ENCODE data around the gene LBH.

The LBH gene

GRCh38 chr2:30213907-30214463 is 17.3 kb upstream of the LBH start:
- 100% methylated on average over 3 of the region's 7 CpGs for WGBS (ENCODE audit: insufficient coverage)
- POLR2A ChIA-PET = no interaction called here

DNA sequence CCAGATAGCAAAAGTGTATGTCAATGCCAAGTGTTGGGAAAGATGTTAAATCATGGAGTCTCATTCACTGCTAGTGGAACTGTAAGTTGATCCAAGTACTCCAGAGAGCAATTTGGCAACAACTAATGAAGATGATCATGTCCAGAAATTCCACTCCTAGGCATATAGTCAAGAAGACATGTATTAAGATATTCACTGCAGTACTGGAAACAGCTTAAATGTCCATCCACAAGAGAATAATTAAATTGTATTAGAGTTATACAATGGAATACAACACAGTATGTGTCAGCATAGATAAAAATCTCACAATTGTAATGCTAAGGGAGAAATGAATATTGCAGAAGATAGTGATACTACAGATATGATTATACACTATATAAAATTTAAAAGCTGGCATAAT is 15.2 kb upstream of the LBH start:
- CTCF ChIA-PET = interaction anchor here (1.2 to 1.4 kb wide), 3 partner anchors 8 to 490 kb away, joined by 3 to 5 read pairs (median 3); no protein-coding TSS in a partner anchor
- Histone ChIP-seq H3K9me3 (ENCODE audit: control extremely low read depth in 1 of 5, control insufficient read depth in 4 of 5, insufficient read depth in 2 of 5, low read depth in 1 of 5, low read length in 4 of 5) (no peaks in the 10 kb centered on the region), H3K27ac (ENCODE audit: insufficient read depth in 1 of 2, low read depth in 1 of 2, low read length in 2 of 2, poor library complexity in 1 of 2, severe bottlenecking in 2 of 2) (no peak overlapping the region), H3K4me1 (ENCODE audit: control extremely low read depth in 1 of 4, control insufficient read depth in 4 of 4, insufficient read depth in 4 of 4, low read length in 3 of 4) (peaks cover 0 to 9% (median 0%) of the 10 kb centered on the region in 4 experiments), H3K4me3 (ENCODE audit: control insufficient read depth in 1 of 7, extremely low read depth in 1 of 7, insufficient read depth in 4 of 7, low read depth in 2 of 7, low read length in 6 of 7) (no peak overlapping the region), H3K27me3 (replicated peaks in 2 of 5; ENCODE audit: control insufficient read depth in 4 of 5, insufficient read depth in 5 of 5, low read length in 4 of 5) (no peaks in the 10 kb centered on the region), H3K36me3 (ENCODE audit: control insufficient read depth in 4 of 4, insufficient read depth in 4 of 4, low read length in 3 of 4) (no peaks in the 10 kb centered on the region)
- POLR2A ChIA-PET = no interaction called here
- no peak for DNase-seq

More at GRCh38 chr2:30213907-30214463, 17.3 kb upstream of the LBH start:
- Histone ChIP-seq H3K9me3 (ENCODE audit: control extremely low read depth in 1 of 5, control insufficient read depth in 4 of 5, insufficient read depth in 2 of 5, low read depth in 1 of 5, low read length in 4 of 5) (no peaks in the 10 kb centered on the region), H3K27ac (ENCODE audit: insufficient read depth in 1 of 2, low read depth in 1 of 2, low read length in 2 of 2, poor library complexity in 1 of 2, severe bottlenecking in 2 of 2) (no peak overlapping the region), H3K27me3 (replicated peaks in 2 of 5; ENCODE audit: control insufficient read depth in 4 of 5, insufficient read depth in 5 of 5, low read length in 4 of 5) (no peaks in the 10 kb centered on the region), H3K4me1 (ENCODE audit: control extremely low read depth in 1 of 4, control insufficient read depth in 4 of 4, insufficient read depth in 4 of 4, low read length in 3 of 4) (peaks cover 0 to 9% (median 0%) of the 10 kb centered on the region in 4 experiments), H3K4me3 (ENCODE audit: control insufficient read depth in 1 of 7, extremely low read depth in 1 of 7, insufficient read depth in 4 of 7, low read depth in 2 of 7, low read length in 6 of 7) (no peak overlapping the region), H3K36me3 (ENCODE audit: control insufficient read depth in 4 of 4, insufficient read depth in 4 of 4, low read length in 3 of 4) (no peaks in the 10 kb centered on the region)
- no peak for DNase-seq
- CTCF ChIA-PET = interaction anchor here (0.8 to 2.1 kb wide), 6 partner anchors 9 to 499 kb away, joined by 3 to 9 read pairs (median 5); no protein-coding TSS in a partner anchor

DNA sequence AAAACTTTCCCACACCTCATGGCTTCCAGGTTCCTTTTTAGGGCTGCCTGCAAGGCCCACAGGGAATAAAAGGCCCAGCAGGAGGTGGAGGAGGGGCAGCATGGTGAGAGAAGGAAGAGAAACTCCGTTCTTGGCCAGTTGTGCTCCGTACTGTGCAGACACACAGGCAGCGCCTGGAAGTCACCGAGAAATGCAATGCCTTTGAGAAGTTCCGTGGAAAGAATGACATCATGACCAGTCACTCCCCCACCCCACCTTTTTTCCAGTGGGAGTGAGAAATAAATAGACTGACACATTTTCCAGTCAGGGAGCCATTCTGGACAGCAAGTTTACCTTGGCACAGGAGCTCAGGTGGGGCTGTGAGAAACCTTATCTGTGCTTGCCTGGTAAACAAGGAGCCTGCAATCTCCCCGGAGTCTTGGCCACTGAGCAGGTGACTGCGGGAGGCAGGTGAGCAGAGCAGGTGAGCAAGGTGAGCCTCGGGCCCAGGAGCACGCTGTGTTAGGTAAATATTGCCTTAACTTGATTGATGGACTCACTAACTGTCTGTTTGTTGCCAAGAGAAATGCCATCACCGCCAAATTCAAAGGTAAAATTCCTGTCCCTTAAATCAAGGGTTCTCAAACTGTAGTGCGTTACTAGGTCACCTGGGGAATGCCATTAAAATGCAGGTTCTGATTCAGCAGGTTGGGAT is 13.5 kb upstream of the LBH start:
- H3K36me3 ChIP-seq (ENCODE audit: control insufficient read depth in 4 of 4, insufficient read depth in 4 of 4, low read length in 3 of 4) = no peaks in the 10 kb centered on the region
- no peak overlapping the region for H3K4me3 ChIP-seq (ENCODE audit: control insufficient read depth in 1 of 7, extremely low read depth in 1 of 7, insufficient read depth in 4 of 7, low read depth in 2 of 7, low read length in 6 of 7)
- DNase-seq = no peak
- H3K9me3 ChIP-seq (ENCODE audit: control extremely low read depth in 1 of 5, control insufficient read depth in 4 of 5, insufficient read depth in 2 of 5, low read depth in 1 of 5, low read length in 4 of 5) = no peaks in the 10 kb centered on the region
- POLR2A ChIA-PET = no interaction called here
- no peak overlapping the region for H3K27ac ChIP-seq (ENCODE audit: insufficient read depth in 1 of 2, low read depth in 1 of 2, low read length in 2 of 2, poor library complexity in 1 of 2, severe bottlenecking in 2 of 2)
- CTCF ChIA-PET = interaction anchor here (1.1 to 1.4 kb wide), 4 partner anchors 9 to 494 kb away, joined by 3 to 5 read pairs (median 4); no protein-coding TSS in a partner anchor
- 98% methylated on average over 8 of the region's 11 CpGs for WGBS (ENCODE audit: insufficient coverage)
- peaks cover 0 to 12% (median 0%) of the 10 kb centered on the region in 4 experiments for H3K4me1 ChIP-seq (ENCODE audit: control extremely low read depth in 1 of 4, control insufficient read depth in 4 of 4, insufficient read depth in 4 of 4, low read length in 3 of 4)
- H3K27me3 ChIP-seq (replicated peaks in 2 of 5; ENCODE audit: control insufficient read depth in 4 of 5, insufficient read depth in 5 of 5, low read length in 4 of 5) = no peaks in the 10 kb centered on the region

- Histone ChIP-seq H3K4me3 (ENCODE audit: control insufficient read depth in 1 of 7, extremely low read depth in 1 of 7, insufficient read depth in 4 of 7, low read depth in 2 of 7, low read length in 6 of 7) (no peak overlapping the region), H3K27me3 (replicated peaks in 2 of 5; ENCODE audit: control insufficient read depth in 4 of 5, insufficient read depth in 5 of 5, low read length in 4 of 5) (no peaks in the 10 kb centered on the region), H3K9me3 (ENCODE audit: control extremely low read depth in 1 of 5, control insufficient read depth in 4 of 5, insufficient read depth in 2 of 5, low read depth in 1 of 5, low read length in 4 of 5) (no peaks in the 10 kb centered on the region), H3K36me3 (ENCODE audit: control insufficient read depth in 4 of 4, insufficient read depth in 4 of 4, low read length in 3 of 4) (no peaks in the 10 kb centered on the region), H3K27ac (ENCODE audit: insufficient read depth in 1 of 2, low read depth in 1 of 2, low read length in 2 of 2, poor library complexity in 1 of 2, severe bottlenecking in 2 of 2) (no peak overlapping the region), H3K4me1 (ENCODE audit: control extremely low read depth in 1 of 4, control insufficient read depth in 4 of 4, insufficient read depth in 4 of 4, low read length in 3 of 4) (peaks cover 0 to 16% (median 3%) of the 10 kb centered on the region in 4 experiments)
- POLR2A ChIA-PET = no interaction called here
- DNase-seq = no peak
- CTCF ChIA-PET = interaction anchor here (1.1 to 1.2 kb wide), 2 partner anchors 12 to 21 kb away, joined by 3 to 4 read pairs; no protein-coding TSS in a partner anchor
- WGBS (ENCODE audit: insufficient coverage) = 98% methylated on average over 5 of the region's 6 CpGs
These were observed 13.0 kb upstream of the LBH start for GRCh38 chr2:30218338-30218713.

DNA sequence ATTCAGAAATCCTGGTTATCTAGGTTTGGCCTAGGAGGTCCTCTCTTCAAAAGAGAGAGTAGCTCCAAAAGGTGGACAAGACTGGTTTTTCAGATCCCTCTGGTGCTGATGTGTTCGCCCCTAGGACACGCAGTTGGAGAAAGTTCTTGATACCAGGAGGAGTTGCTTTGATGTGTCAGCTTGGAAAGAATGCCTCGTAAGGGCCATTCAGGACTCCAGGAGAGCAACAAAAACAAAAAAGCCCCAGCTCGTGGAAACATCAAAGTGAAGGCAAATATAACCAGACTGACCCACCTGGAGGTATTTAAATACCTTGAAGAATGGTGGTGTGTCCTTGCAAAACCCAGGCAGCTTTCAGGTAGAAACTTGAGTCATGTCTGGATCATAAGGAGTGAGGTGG is 12.5 kb upstream of the LBH start:
- POLR2A ChIA-PET = interaction anchor here (0.6 kb wide), 1 partner anchor 214 kb away, joined by 4 read pairs; no protein-coding TSS in a partner anchor
- Histone ChIP-seq H3K4me3 (ENCODE audit: control insufficient read depth in 1 of 7, extremely low read depth in 1 of 7, insufficient read depth in 4 of 7, low read depth in 2 of 7, low read length in 6 of 7) (no peak overlapping the region), H3K4me1 (ENCODE audit: control extremely low read depth in 1 of 4, control insufficient read depth in 4 of 4, insufficient read depth in 4 of 4, low read length in 3 of 4) (peaks cover 2 to 21% (median 8%) of the 10 kb centered on the region in 4 experiments), H3K27me3 (replicated peaks in 2 of 5; ENCODE audit: control insufficient read depth in 4 of 5, insufficient read depth in 5 of 5, low read length in 4 of 5) (no peaks in the 10 kb centered on the region), H3K9me3 (ENCODE audit: control extremely low read depth in 1 of 5, control insufficient read depth in 4 of 5, insufficient read depth in 2 of 5, low read depth in 1 of 5, low read length in 4 of 5) (no peaks in the 10 kb centered on the region), H3K36me3 (ENCODE audit: control insufficient read depth in 4 of 4, insufficient read depth in 4 of 4, low read length in 3 of 4) (no peaks in the 10 kb centered on the region), H3K27ac (ENCODE audit: insufficient read depth in 1 of 2, low read depth in 1 of 2, low read length in 2 of 2, poor library complexity in 1 of 2, severe bottlenecking in 2 of 2) (no peak overlapping the region)
- CTCF ChIA-PET = interaction anchor here (1.1 to 1.2 kb wide), 2 partner anchors 12 to 21 kb away, joined by 3 to 4 read pairs; no protein-coding TSS in a partner anchor
- no peak for DNase-seq
- 96% methylated on average over 4 of the region's 4 CpGs for WGBS (ENCODE audit: insufficient coverage)

- DNase-seq = no peak
- no peaks in the 10 kb centered on the region for H3K36me3 ChIP-seq (ENCODE audit: control insufficient read depth in 4 of 4, insufficient read depth in 4 of 4, low read length in 3 of 4)
- H3K9me3 ChIP-seq (ENCODE audit: control extremely low read depth in 1 of 5, control insufficient read depth in 4 of 5, insufficient read depth in 2 of 5, low read depth in 1 of 5, low read length in 4 of 5) = no peaks in the 10 kb centered on the region
- no peak overlapping the region for H3K27ac ChIP-seq (ENCODE audit: insufficient read depth in 1 of 2, low read depth in 1 of 2, low read length in 2 of 2, poor library complexity in 1 of 2, severe bottlenecking in 2 of 2)
- POLR2A ChIA-PET = no interaction called here
- WGBS (ENCODE audit: insufficient coverage) = 97% methylated on average over 11 of the region's 13 CpGs
- no peaks in the 10 kb centered on the region for H3K27me3 ChIP-seq (replicated peaks in 2 of 5; ENCODE audit: control insufficient read depth in 4 of 5, insufficient read depth in 5 of 5, low read length in 4 of 5)
- H3K4me1 ChIP-seq (ENCODE audit: control extremely low read depth in 1 of 4, control insufficient read depth in 4 of 4, insufficient read depth in 4 of 4, low read length in 3 of 4) = peaks cover 7 to 33% (median 21%) of the 10 kb centered on the region in 4 experiments
- CTCF ChIA-PET = interaction anchor here (0.6 to 1.7 kb wide), 6 partner anchors 10 to 20 kb away, joined by 3 to 6 read pairs (median 4); no protein-coding TSS in a partner anchor
- no peak overlapping the region for H3K4me3 ChIP-seq (ENCODE audit: control insufficient read depth in 1 of 7, extremely low read depth in 1 of 7, insufficient read depth in 4 of 7, low read depth in 2 of 7, low read length in 6 of 7)
These were observed 11.2 kb upstream of the LBH start for GRCh38 chr2:30219886-30220875.
